SH-SY5Y (cell line): ENCODE results near the gene SRP9.

Experiments
- GATA2 ChIP-seq: IDR thresholded peaks from 2 replicates; pipeline ENCODE4 v1.6.1; 2011; ENCODE audit warnings: mild to moderate bottlenecking, low read depth, low read length
- GATA3 ChIP-seq: IDR thresholded peaks from 2 replicates; pipeline ENCODE4 v1.6.1; 2011; ENCODE audit warnings: low read depth, mild to moderate bottlenecking, low read length, moderate library complexity

DNA sequence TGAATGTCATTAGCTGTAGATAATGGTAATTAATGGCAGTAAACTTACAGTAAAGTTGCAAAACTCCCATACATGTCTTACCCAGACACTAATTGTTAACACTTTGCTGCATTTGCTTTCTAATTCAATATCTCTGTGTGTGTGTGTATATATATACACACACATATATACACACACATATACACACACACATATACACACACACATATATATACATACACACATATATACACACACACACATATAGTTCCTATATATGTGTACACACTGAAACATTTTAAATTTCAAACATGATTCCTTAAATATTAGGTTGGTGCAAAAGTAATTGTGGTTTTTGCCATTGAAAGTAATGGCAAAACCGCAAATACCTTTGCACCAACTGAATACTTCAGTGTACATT lies 28.6 kb downstream of the SRP9 start:
- TF ChIP-seq GATA3, result no peak
- TF ChIP-seq GATA2, result no peak
